ENCODE measurements around the gene LMBR1. TPM values are rescaled to one million over a fixed set of nuclear protein-coding genes. Genes with fewer than 3 reads are reported as not detected.
A peak's percentile ranks its signal among the peaks of the same experiment; 100 is the strongest.

The LMBR1 gene
- polyA plus RNA-seq, 3 donors, result 14.8 to 24.4 (median 21.2) TPM

- Mint-ChIP-seq H3K27me3 (ENCODE audit: low read depth in 3 of 3) (no peaks in the 10 kb centered on the region), H3K4me1 (peaks cover 35% of the 10 kb centered on the region), H3K9me3 (peaks cover 0 to 2% (median 0%) of the 10 kb centered on the region in 7 donors), H3K4me3 (no peak overlapping the region), H3K36me3 (peaks cover 12 to 22% of the 10 kb centered on the region in 2 donors), H3K27ac (no peak overlapping the region)
- H3K27me3 ChIP-seq (ENCODE audit: control insufficient read depth in 2 of 2, insufficient read depth in 2 of 2, low read length in 2 of 2), result no peaks in the 10 kb centered on the region
- H2AFZ ChIP-seq (ENCODE audit: insufficient read depth, low read depth, low read length, poor library complexity, severe bottlenecking), result no peak overlapping the region
- peaks cover 32 to 39% of the 10 kb centered on the region in 2 donors for H3K4me1 ChIP-seq (ENCODE audit: control insufficient read depth in 1 of 2, insufficient read depth in 2 of 2, low read length in 2 of 2)
- no peak overlapping the region for H3K4me3 ChIP-seq (replicated peaks in 1 of 3; ENCODE audit: low read depth in 2 of 3, low read length in 3 of 3)
- H3K4me2 ChIP-seq (replicated peaks; ENCODE audit: extremely low read depth, low read length, poor library complexity, severe bottlenecking), result no peak overlapping the region
- peaks cover 2 to 11% of the 10 kb centered on the region in 2 donors for H3K36me3 ChIP-seq (replicated peaks in 1 of 2; ENCODE audit: control insufficient read depth in 1 of 2, insufficient read depth in 2 of 2, low read length in 2 of 2)
- no peaks in the 10 kb centered on the region for H3K9me3 ChIP-seq (replicated peaks in 1 of 2; ENCODE audit: control insufficient read depth in 1 of 2, insufficient read depth in 1 of 2, low read length in 2 of 2)
- no peak for DNase-seq
- peaks cover 4% of the 10 kb centered on the region for H3K79me2 ChIP-seq (ENCODE audit: insufficient read depth, low read length)
- no CpG with 5 or more reads among the region's 3 CpGs for WGBS (ENCODE audit: insufficient coverage)
- intact Hi-C loops (cut with micrococcal nuclease), result loop anchor here in 1 of 2 donors (10.0 kb wide), 1 partner anchor 1040 kb away; no protein-coding TSS in a partner anchor
- no peak overlapping the region for H3K27ac ChIP-seq (ENCODE audit: low read depth in 1 of 2, low read length in 2 of 2)
- H3K9ac ChIP-seq (ENCODE audit: insufficient read depth, low read length, poor library complexity, severe bottlenecking), result no peak overlapping the region
- no peak for TF ChIP-seq CTCF (IDR thresholded peaks at IDR 0.05)
- H4K20me1 ChIP-seq (ENCODE audit: insufficient read depth, low read length), result no peaks in the 10 kb centered on the region
These were observed 58.5 kb downstream of the LMBR1 start for GRCh38 chr7:156834462-156834861.

GRCh38 chr7:156833312-156833711, 59.7 kb downstream of the LMBR1 start:
- H3K27me3 Mint-ChIP-seq (ENCODE audit: low read depth in 3 of 3), result no peaks in the 10 kb centered on the region
- H3K4me1 Mint-ChIP-seq, result peaks cover 40% of the 10 kb centered on the region
- no peak for TF ChIP-seq CTCF (IDR thresholded peaks at IDR 0.05)
- H3K4me1 ChIP-seq (ENCODE audit: control insufficient read depth in 1 of 2, insufficient read depth in 2 of 2, low read length in 2 of 2), result peaks cover 37 to 44% of the 10 kb centered on the region in 2 donors
- DNase-seq, result no peak
- H3K4me3 Mint-ChIP-seq, result no peak overlapping the region
- H3K27me3 ChIP-seq (ENCODE audit: control insufficient read depth in 2 of 2, insufficient read depth in 2 of 2, low read length in 2 of 2), result no peaks in the 10 kb centered on the region
- WGBS (ENCODE audit: insufficient coverage), result 93% methylated on average over 3 of the region's 4 CpGs
- H3K36me3 Mint-ChIP-seq, result peaks cover 12 to 21% of the 10 kb centered on the region in 2 donors
- no peaks in the 10 kb centered on the region for H3K79me2 ChIP-seq (ENCODE audit: insufficient read depth, low read length)
- H3K36me3 ChIP-seq (replicated peaks in 1 of 2; ENCODE audit: control insufficient read depth in 1 of 2, insufficient read depth in 2 of 2, low read length in 2 of 2), result peaks cover 2 to 11% of the 10 kb centered on the region in 2 donors
- H3K4me3 ChIP-seq (replicated peaks in 1 of 3; ENCODE audit: low read depth in 2 of 3, low read length in 3 of 3), result no peak overlapping the region
- H3K9me3 ChIP-seq (replicated peaks in 1 of 2; ENCODE audit: control insufficient read depth in 1 of 2, insufficient read depth in 1 of 2, low read length in 2 of 2), result no peaks in the 10 kb centered on the region
- H3K27ac Mint-ChIP-seq, result peak overlapping the region in 5 of 7 donors; percentile 25 to 83 (median 67)
- no peaks in the 10 kb centered on the region for H4K20me1 ChIP-seq (ENCODE audit: insufficient read depth, low read length)
- intact Hi-C loops (cut with micrococcal nuclease), result loop anchor here in 1 of 2 donors (10.0 kb wide), 1 partner anchor 1039 kb away; no protein-coding TSS in a partner anchor
- H3K9me3 Mint-ChIP-seq, result peaks cover 0 to 2% (median 0%) of the 10 kb centered on the region in 7 donors
- H3K9ac ChIP-seq (ENCODE audit: insufficient read depth, low read length, poor library complexity, severe bottlenecking), result no peak overlapping the region
- H3K27ac ChIP-seq (ENCODE audit: low read depth in 1 of 2, low read length in 2 of 2), result no peak overlapping the region
- no peak overlapping the region for H2AFZ ChIP-seq (ENCODE audit: insufficient read depth, low read depth, low read length, poor library complexity, severe bottlenecking)
- H3K4me2 ChIP-seq (replicated peaks; ENCODE audit: extremely low read depth, low read length, poor library complexity, severe bottlenecking), result no peak overlapping the region

Measured in CD14-positive monocyte (primary cell).